Body of pancreas (tissue), 4 donors: Measurements from ENCODE around the gene DAPP1. TPM values are rescaled to one million over a fixed set of nuclear protein-coding genes. Genes with fewer than 3 reads are reported as not detected.
A peak's percentile ranks its signal among the peaks of the same experiment; 100 is the strongest.

Experiments
- ATAC-seq: fragments of 150-250 bp; one replicate; pipeline ENCODE4 v1.9.1; 2016
- DNase-seq, 4 donors: peaks; one replicate each; pipeline ENCODE4 v3.0.0-alpha.2; 2019
- H3K27ac ChIP-seq, 4 donors: fragments of 200-600 bp; sonication (generic); 1 replicate in 3 of 4; 2 replicates in 1 of 4; pipeline versions ENCODE4 v1.5.1 to v1.6.1; 2016 to 2019; ENCODE audit warnings: mild to moderate bottlenecking in 1 of 4, mixed read lengths in 1 of 4, moderate library complexity in 1 of 4
- H3K27me3 ChIP-seq, 2 donors: fragments of 200-600 bp; sonication (generic); one replicate each; pipeline ENCODE4 v1.6.0; 2016; ENCODE audit warnings: mild to moderate bottlenecking in 1 of 2
- H3K36me3 ChIP-seq, 2 donors: fragments of 200-600 bp; sonication (generic); replicated peaks in 1 of 2; 2 replicates each; pipeline ENCODE4 v1.5.1; 2016; ENCODE audit warnings: low read depth in 2 of 2; ENCODE audit not compliant: insufficient read depth in 1 of 2
- H3K4me1 ChIP-seq: fragments of 200-600 bp; sonication (generic); one replicate; pipeline ENCODE4 v1.6.0; 2016
- H3K4me3 ChIP-seq, 2 donors: fragments of 200-600 bp; sonication (generic); 1 replicate in 1 of 2; 2 replicates in 1 of 2; pipeline ENCODE4 v1.5.1; 2016 to 2019
- H3K9me3 ChIP-seq, 3 donors: fragments of 200-600 bp; sonication (generic); 1 replicate in 2 of 3; 2 replicates in 1 of 3; pipeline ENCODE4 v1.5.1; 2016
- CTCF ChIP-seq, 7 experiments: fragments of 450-650 bp in 4 of 7; fragments of 200-600 bp in 3 of 7; sonication (generic) in 3 of 7; IDR thresholded peaks; one replicate each; pipeline ENCODE4 v1.5.1; 2016 to 2019; ENCODE audit warnings: antibody characterized with exemption in 7 of 7
- POLR2A ChIP-seq, 3 donors: fragments of 450-650 bp; IDR thresholded peaks; one replicate each; pipeline ENCODE4 v1.6.1; 2016; ENCODE audit warnings: antibody characterized with exemption in 3 of 3, mild to moderate bottlenecking in 2 of 3
- WGBS, 2 donors: methylation state at CpG; one replicate each; pipeline ENCODE4 v1.1.5; 2017; 5-methylcytosine and 5-hydroxymethylcytosine counted together
- intact Hi-C: fragments of 100-400 bp; cut with DNase I; formaldehyde crosslinking; loops from one replicate; pipeline ENCODE4 v1.15.1; 2023
- total RNA-seq, 2 donors: library from RNA; depleted of rRNA; stranded (reverse); fragments of >200 nt; gene quantifications; one replicate each; pipeline ENCODE4 v1.1.0, GENCODE V29; 2016

The DAPP1 gene
- total RNA-seq, 2 donors from 2014 or later = 1.3 to 2.3 TPM

GRCh38 chr4:99807666-99808065 is 9.0 kb upstream of the DAPP1 start:
- no peak overlapping the region for H3K27ac ChIP-seq
- 61 to 62% methylated on average over 4 of the region's 4 CpGs for WGBS, 2 donors
- intact Hi-C loops = loop anchor here (10.0 kb wide), 1 partner anchor 243 kb away; the partner anchor contains the start of gene TRMT10A
- DNase-seq (no peak), ATAC-seq (no peak)
- H3K4me3 ChIP-seq = no peak overlapping the region
- H3K27me3 ChIP-seq = no peaks in the 10 kb centered on the region
- TF ChIP-seq POLR2A (IDR thresholded peaks at IDR 0.05) (no peak), CTCF (IDR thresholded peaks at IDR 0.05) (no peak)
- H3K36me3 ChIP-seq = no peaks in the 10 kb centered on the region
- H3K9me3 ChIP-seq = no peaks in the 10 kb centered on the region
- H3K4me1 ChIP-seq = no peaks in the 10 kb centered on the region

DNA sequence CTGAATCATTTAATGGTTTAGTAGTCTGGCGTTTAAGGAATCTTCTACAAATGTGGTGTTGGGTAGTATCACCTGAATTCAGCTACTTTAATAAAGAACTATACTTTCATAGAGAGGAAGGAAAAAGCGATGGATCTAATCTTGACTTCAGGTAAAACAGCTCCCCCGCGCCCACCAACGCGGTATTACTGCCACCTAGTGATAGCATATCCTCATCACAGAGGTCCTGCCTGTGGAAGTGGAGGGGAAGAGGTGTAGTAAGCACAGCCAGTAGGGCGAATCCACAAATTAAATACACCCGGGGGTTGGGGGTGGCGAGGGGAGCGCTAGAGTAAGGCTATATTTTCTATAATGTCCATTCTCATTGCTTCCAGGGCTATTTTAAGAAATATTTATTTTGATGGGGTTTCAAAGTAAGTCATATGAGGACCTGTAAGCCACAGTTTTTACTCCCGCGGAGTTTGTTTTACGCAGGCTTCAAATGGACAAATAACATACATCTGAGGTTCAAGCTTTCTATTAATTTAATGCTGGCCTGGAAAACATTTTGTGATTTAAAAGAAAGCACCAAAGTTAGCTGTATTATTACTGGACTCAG is 8.3 kb upstream of the DAPP1 start:
- intact Hi-C loops = loop anchor here (10.0 kb wide), 1 partner anchor 244 kb away; the partner anchor contains the start of gene TRMT10A
- ATAC-seq = peak; percentile 86

GRCh38 chr4:99809326-99809725 is 7.3 kb upstream of the DAPP1 start:
- DNase-seq (no peak), ATAC-seq (no peak)
- TF ChIP-seq POLR2A (IDR thresholded peaks at IDR 0.05) = no peak
- no peak for TF ChIP-seq CTCF (IDR thresholded peaks at IDR 0.05)
- Histone ChIP-seq H3K9me3 (no peaks in the 10 kb centered on the region), H3K4me1 (no peaks in the 10 kb centered on the region), H3K36me3 (no peaks in the 10 kb centered on the region), H3K27me3 (no peaks in the 10 kb centered on the region), H3K27ac (no peak overlapping the region), H3K4me3 (no peak overlapping the region)
- WGBS, 2 donors = 55 to 58% methylated on average over 1 of the region's 1 CpG
- intact Hi-C loops = loop anchor here (10.0 kb wide), 1 partner anchor 245 kb away; the partner anchor contains the start of gene TRMT10A

More for the DNA sequence above, 8.3 kb upstream of the DAPP1 start:
- Histone ChIP-seq H3K4me3 (no peak overlapping the region), H3K4me1 (no peaks in the 10 kb centered on the region), H3K9me3 (no peaks in the 10 kb centered on the region), H3K27me3 (no peaks in the 10 kb centered on the region), H3K27ac (no peak overlapping the region), H3K36me3 (no peaks in the 10 kb centered on the region)
- 18 to 21% methylated on average over 13 of the region's 13 CpGs for WGBS, 2 donors
- DNase-seq = peak; percentile 64 to 76 (median 72)
- TF ChIP-seq CTCF (IDR thresholded peaks at IDR 0.05) (peak; percentile 49 to 86 (median 78)), POLR2A (IDR thresholded peaks at IDR 0.05) (no peak)

DNA sequence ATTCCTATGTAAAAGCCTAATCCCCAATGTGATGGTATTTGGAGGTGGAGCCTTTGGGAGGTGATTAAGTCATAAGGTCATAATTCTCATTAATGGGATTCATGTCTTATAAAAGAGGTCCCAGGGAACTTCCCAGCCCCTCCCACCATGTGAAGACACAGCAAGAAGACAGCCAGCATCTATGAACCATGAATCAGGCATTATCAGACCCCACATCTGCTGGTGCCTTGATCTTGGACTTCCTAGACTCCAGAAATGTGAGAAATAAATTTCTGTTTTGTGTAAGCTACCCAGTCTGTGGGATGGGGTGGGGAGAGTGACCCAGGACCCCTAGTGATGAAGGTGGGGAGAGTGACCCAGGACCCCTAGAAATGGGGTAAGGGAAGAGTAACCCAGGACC is 6.1 kb upstream of the DAPP1 start:
- H3K4me1 ChIP-seq = peaks cover 8% of the 10 kb centered on the region
- no peaks in the 10 kb centered on the region for H3K9me3 ChIP-seq
- H3K36me3 ChIP-seq = no peaks in the 10 kb centered on the region
- H3K4me3 ChIP-seq = no peak overlapping the region
- H3K27ac ChIP-seq = no peak overlapping the region
- intact Hi-C loops = no loop called here
- DNase-seq = no peak
- no peak for ATAC-seq
- no peaks in the 10 kb centered on the region for H3K27me3 ChIP-seq
- no peak for TF ChIP-seq POLR2A (IDR thresholded peaks at IDR 0.05)
- no peak for TF ChIP-seq CTCF (IDR thresholded peaks at IDR 0.05)

GRCh38 chr4:99811117-99811516 is 5.5 kb upstream of the DAPP1 start:
- intact Hi-C loops = no loop called here
- H3K4me1 ChIP-seq = peaks cover 12% of the 10 kb centered on the region
- 27 to 38% methylated on average over 1 of the region's 1 CpG for WGBS, 2 donors
- H3K27me3 ChIP-seq = no peaks in the 10 kb centered on the region
- H3K9me3 ChIP-seq = no peaks in the 10 kb centered on the region
- no peak overlapping the region for H3K4me3 ChIP-seq
- TF ChIP-seq CTCF (IDR thresholded peaks at IDR 0.05) = no peak
- no peak for DNase-seq
- no peaks in the 10 kb centered on the region for H3K36me3 ChIP-seq
- H3K27ac ChIP-seq = no peak overlapping the region
- ATAC-seq = no peak
